ENCODE data around the gene CFI.

DNA sequence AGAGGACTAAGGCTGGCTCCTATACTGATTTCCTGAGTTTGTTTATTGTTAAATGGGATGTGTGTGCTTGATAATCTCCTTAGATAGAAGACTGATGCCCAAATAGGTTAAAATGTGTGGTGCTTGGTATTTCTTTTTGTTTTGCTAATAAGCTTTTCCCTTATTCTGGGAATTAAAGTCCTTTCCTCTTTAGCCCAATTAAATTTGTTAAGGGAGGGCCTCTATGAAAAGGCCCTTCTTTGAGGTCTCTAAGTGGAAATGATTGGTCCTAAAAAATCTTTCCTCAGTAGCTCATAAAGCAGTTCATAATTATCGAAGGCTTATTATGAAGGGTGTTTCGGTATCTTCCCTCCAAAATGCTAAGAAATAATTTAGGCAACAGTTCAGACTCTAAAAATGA lies 25.9 kb upstream of the CFI start, which contains the start of gene RRH:
- no peak for TF ChIP-seq EZH2 (IDR thresholded peaks at IDR 0.05; ENCODE audit: borderline replicate concordance)
- TF ChIP-seq, protein P1, sequence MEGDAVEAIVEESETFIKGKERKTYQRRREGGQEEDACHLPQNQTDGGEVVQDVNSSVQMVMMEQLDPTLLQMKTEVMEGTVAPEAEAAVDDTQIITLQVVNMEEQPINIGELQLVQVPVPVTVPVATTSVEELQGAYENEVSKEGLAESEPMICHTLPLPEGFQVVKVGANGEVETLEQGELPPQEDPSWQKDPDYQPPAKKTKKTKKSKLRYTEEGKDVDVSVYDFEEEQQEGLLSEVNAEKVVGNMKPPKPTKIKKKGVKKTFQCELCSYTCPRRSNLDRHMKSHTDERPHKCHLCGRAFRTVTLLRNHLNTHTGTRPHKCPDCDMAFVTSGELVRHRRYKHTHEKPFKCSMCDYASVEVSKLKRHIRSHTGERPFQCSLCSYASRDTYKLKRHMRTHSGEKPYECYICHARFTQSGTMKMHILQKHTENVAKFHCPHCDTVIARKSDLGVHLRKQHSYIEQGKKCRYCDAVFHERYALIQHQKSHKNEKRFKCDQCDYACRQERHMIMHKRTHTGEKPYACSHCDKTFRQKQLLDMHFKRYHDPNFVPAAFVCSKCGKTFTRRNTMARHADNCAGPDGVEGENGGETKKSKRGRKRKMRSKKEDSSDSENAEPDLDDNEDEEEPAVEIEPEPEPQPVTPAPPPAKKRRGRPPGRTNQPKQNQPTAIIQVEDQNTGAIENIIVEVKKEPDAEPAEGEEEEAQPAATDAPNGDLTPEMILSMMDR (IDR thresholded peaks at IDR 0.05; ENCODE audit: poor library complexity): no peak
- TF ChIP-seq EZH2phosphoT487 (IDR thresholded peaks at IDR 0.05; ENCODE audit: low read depth, severe bottlenecking, unreplicated experiment): no peak

Data from hepatocyte (in vitro differentiated cells).